H9 (cell line): ENCODE data around the gene SMAD7. TPM values are rescaled to one million over a fixed set of nuclear protein-coding genes. Genes with fewer than 3 reads are reported as not detected.

Experiments used
- DNase-seq: peaks from one replicate; pipeline ENCODE4 v3.0.0-alpha.2; 2017
- H2AFZ ChIP-seq: one replicate; pipeline ENCODE4 v1.6.1; 2013; ENCODE audit warnings: mild to moderate bottlenecking, low read length, control low read depth, moderate library complexity
- H2AK5ac ChIP-seq: 2 replicates; pipeline ENCODE4 v1.6.1; 2013; ENCODE audit warnings: low read length, control low read depth, mixed read lengths; ENCODE audit not compliant: insufficient read length
- H2BK120ac ChIP-seq: one replicate; pipeline ENCODE4 v1.6.1; 2013; ENCODE audit warnings: low read depth, mild to moderate bottlenecking, low read length, control low read depth, inconsistent platforms; ENCODE audit not compliant: poor library complexity, severe bottlenecking
- H2BK12ac ChIP-seq: 2 replicates; pipeline ENCODE4 v1.6.1; 2013; ENCODE audit warnings: low read length, control low read depth, mixed read lengths, low read depth; ENCODE audit not compliant: insufficient read length
- H2BK15ac ChIP-seq: 2 replicates; pipeline ENCODE4 v1.6.1; 2013; ENCODE audit warnings: low read depth, low read length, control low read depth
- H2BK20ac ChIP-seq: one replicate; pipeline ENCODE4 v1.6.1; 2013; ENCODE audit warnings: low read depth, mild to moderate bottlenecking, low read length, control low read depth, inconsistent platforms; ENCODE audit not compliant: poor library complexity, severe bottlenecking
- H2BK5ac ChIP-seq: 2 replicates; pipeline ENCODE4 v1.6.1; 2013; ENCODE audit warnings: low read length, control low read depth, mixed read lengths; ENCODE audit not compliant: insufficient read length
- H3K14ac ChIP-seq: 2 replicates; pipeline ENCODE4 v1.6.1; 2013; ENCODE audit warnings: low read length, control low read depth; ENCODE audit not compliant: insufficient read depth
- H3K18ac ChIP-seq: 2 replicates; pipeline ENCODE4 v1.6.1; 2013; ENCODE audit warnings: low read depth, mild to moderate bottlenecking, mixed read lengths, low read length, control low read depth; ENCODE audit not compliant: insufficient read length
- H3K23ac ChIP-seq: 2 replicates; pipeline ENCODE4 v1.6.1; 2013; ENCODE audit warnings: low read length, control low read depth, mixed read lengths, low read depth; ENCODE audit not compliant: insufficient read length
- H3K23me2 ChIP-seq: 2 replicates; pipeline ENCODE4 v1.6.1; 2013; ENCODE audit warnings: low read depth, mild to moderate bottlenecking, mixed read lengths, low read length, control low read depth; ENCODE audit not compliant: insufficient read length, poor library complexity, severe bottlenecking
- H3K27ac ChIP-seq: 2 replicates; pipeline ENCODE4 v1.5.1; 2013; ENCODE audit warnings: low read length, control low read depth, mixed read lengths, low read depth; ENCODE audit not compliant: insufficient read length
- H3K27me3 ChIP-seq: 2 replicates; pipeline ENCODE4 v1.6.1; 2013; ENCODE audit warnings: low read length, control low read depth, inconsistent platforms; ENCODE audit not compliant: insufficient read depth
- H3K4ac ChIP-seq: 2 replicates; pipeline ENCODE4 v1.6.1; 2013; ENCODE audit warnings: low read depth, mild to moderate bottlenecking, control low read depth, inconsistent platforms, low read length, moderate library complexity
- H3K4me1 ChIP-seq: 2 replicates; pipeline ENCODE4 v1.6.1; 2013; ENCODE audit warnings: low read length, control low read depth, inconsistent platforms; ENCODE audit not compliant: insufficient read depth
- H3K4me2 ChIP-seq: 2 replicates; pipeline ENCODE4 v1.6.1; 2013; ENCODE audit warnings: low read length, control low read depth, mixed read lengths; ENCODE audit not compliant: insufficient read length, insufficient read depth
- H3K56ac ChIP-seq: 2 replicates; pipeline ENCODE4 v1.6.1; 2013; ENCODE audit warnings: low read depth, mild to moderate bottlenecking, mixed read lengths, low read length, control low read depth; ENCODE audit not compliant: insufficient read length
- H3K79me1 ChIP-seq: 2 replicates; pipeline ENCODE4 v1.6.1; 2013; ENCODE audit warnings: low read depth, mild to moderate bottlenecking, moderate library complexity, low read length, control low read depth, inconsistent platforms; ENCODE audit not compliant: insufficient read depth, poor library complexity, severe bottlenecking
- H3K79me2 ChIP-seq: 2 replicates; pipeline ENCODE4 v1.6.1; 2013; ENCODE audit warnings: low read length, control low read depth, inconsistent platforms; ENCODE audit not compliant: insufficient read depth
- H3K9ac ChIP-seq: 2 replicates; pipeline ENCODE4 v1.6.1; 2013; ENCODE audit warnings: low read length, control low read depth, mixed read lengths; ENCODE audit not compliant: insufficient read length; ENCODE audit errors: extremely low read depth
- H3K9me3 ChIP-seq: one replicate; pipeline ENCODE4 v1.6.1; 2013; ENCODE audit warnings: low read depth, low read length, inconsistent platforms; ENCODE audit not compliant: control insufficient read depth
- H3T11ph ChIP-seq: one replicate; pipeline ENCODE4 v1.6.1; 2013; ENCODE audit warnings: mild to moderate bottlenecking, low read length, control low read depth, inconsistent platforms
- H4K20me1 ChIP-seq: one replicate; pipeline ENCODE4 v1.6.1; 2013; ENCODE audit not compliant: control insufficient read depth, insufficient read length, insufficient read depth
- H4K5ac ChIP-seq: 2 replicates; pipeline ENCODE4 v1.6.1; 2013; ENCODE audit warnings: low read depth, mild to moderate bottlenecking, mixed read lengths, low read length, control low read depth; ENCODE audit not compliant: insufficient read length
- H4K8ac ChIP-seq: replicated peaks from 2 replicates; pipeline ENCODE4 v1.6.1; 2013; ENCODE audit warnings: low read length, control low read depth, mixed read lengths, low read depth; ENCODE audit not compliant: insufficient read length
- H4K91ac ChIP-seq: 2 replicates; pipeline ENCODE4 v1.6.1; 2013; ENCODE audit warnings: low read depth, mild to moderate bottlenecking, moderate library complexity, mixed read lengths, low read length, control low read depth; ENCODE audit not compliant: insufficient read length
- H3K27ac Mint-ChIP-seq, 3 experiments: 2 replicates in 2 of 3; 3 replicates in 1 of 3; pipeline ENCODE4 v1.8.0; 2020 to 2021; ENCODE audit warnings: mixed read lengths in 3 of 3, mild to moderate bottlenecking in 1 of 3, moderate library complexity in 1 of 3
- H3K27me3 Mint-ChIP-seq: 2 replicates; pipeline ENCODE4 v1.8.0; 2021; ENCODE audit warnings: low read depth, mild to moderate bottlenecking, moderate library complexity, mixed read lengths
- H3K36me3 Mint-ChIP-seq, 3 experiments: 2 replicates in 2 of 3; 3 replicates in 1 of 3; pipeline ENCODE4 v1.8.0; 2020 to 2021; ENCODE audit warnings: low read depth in 3 of 3, mixed read lengths in 3 of 3; ENCODE audit not compliant: insufficient read depth in 1 of 3
- H3K4me1 Mint-ChIP-seq, 2 experiments: 2 replicates each; pipeline ENCODE4 v1.8.0; 2020; ENCODE audit warnings: mixed read lengths in 2 of 2
- H3K4me3 Mint-ChIP-seq, 2 experiments: 2 replicates in 1 of 2; 3 replicates in 1 of 2; pipeline ENCODE4 v1.8.0; 2020 to 2021; ENCODE audit warnings: mild to moderate bottlenecking in 2 of 2, mixed read lengths in 2 of 2, moderate library complexity in 1 of 2
- H3K9me3 Mint-ChIP-seq, 2 experiments: 2 replicates in 1 of 2; 3 replicates in 1 of 2; pipeline ENCODE4 v1.8.0; 2020; ENCODE audit warnings: mild to moderate bottlenecking in 2 of 2, mixed read lengths in 2 of 2, moderate library complexity in 1 of 2
- WGBS: extraction: QIAGEN DNeasy Blood & Tissue Kit; methylation state at CpG from one replicate; pipeline ENCODE4 v1.1.7; 2013; ENCODE audit warnings: missing lambda C conversion rate, low lambda C conversion rate, mixed read lengths; ENCODE audit not compliant: insufficient read length; ENCODE audit errors: extremely low coverage; 5-methylcytosine and 5-hydroxymethylcytosine counted together
- total RNA-seq: library from RNA; stranded (reverse); gene quantifications from 2 replicates; pipeline ENCODE4 v1.2.1, GENCODE V29; 2021
- TF ChIP-seq, protein P1 (sequence below): fragments of 200-600 bp; sonication (generic); conservative IDR thresholded peaks from 3 replicates; pipeline ENCODE4 v1.8.0; 2021; ENCODE audit warnings: antibody characterized with exemption, mild to moderate bottlenecking

The SMAD7 gene
- total RNA-seq, 1 experiment from 2014 or later = 27.7 TPM

DNA sequence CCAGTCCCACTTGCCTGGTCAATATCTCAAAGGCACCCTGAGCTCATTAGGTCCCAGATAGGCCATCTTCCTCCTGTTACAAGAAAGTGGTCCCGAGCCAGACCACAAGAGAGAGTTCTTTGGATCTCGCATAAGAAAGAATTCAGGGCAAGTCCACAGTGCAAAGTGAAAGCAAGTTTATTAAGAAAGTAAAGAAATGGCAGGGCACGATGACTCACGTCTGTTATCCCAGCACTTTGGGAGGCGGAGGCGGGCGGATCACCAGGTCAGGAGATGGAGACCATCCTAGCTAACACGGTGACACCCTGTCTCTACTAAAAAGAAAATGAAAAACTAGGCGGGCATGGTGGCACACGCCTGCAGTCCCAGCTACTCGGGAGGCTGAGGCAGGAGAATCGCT lies 10.8 kb upstream of the SMAD7 start:
- Histone ChIP-seq H4K20me1 (no peaks in the 10 kb centered on the region), H3K79me2 (no peaks in the 10 kb centered on the region; the same call in 1 of the 2 replicates), H4K91ac (no peak overlapping the region), H3T11ph (no peak overlapping the region), H2BK12ac (no peak overlapping the region), H3K27me3 (no peaks in the 10 kb centered on the region), H2BK20ac (no peak overlapping the region), H4K8ac (no peak overlapping the region), H2AFZ (no peak overlapping the region), H3K4ac (no peak overlapping the region), H3K79me1 (no peaks in the 10 kb centered on the region), H3K14ac (no peak overlapping the region), H3K23me2 (peaks cover 3% of the 10 kb centered on the region), H2BK120ac (no peak overlapping the region), H2AK5ac (no peak overlapping the region), H4K5ac (no peak overlapping the region), H3K23ac (no peak overlapping the region), H2BK15ac (no peak overlapping the region), H3K56ac (no peak overlapping the region), H3K9me3 (no peaks in the 10 kb centered on the region), H3K4me2 (no peak overlapping the region), H3K9ac (no peak overlapping the region), H3K27ac (no peak overlapping the region), H2BK5ac (no peak overlapping the region), H3K18ac (no peak overlapping the region), H3K4me1 (peaks cover 21% of the 10 kb centered on the region)
- peaks cover 8% of the 10 kb centered on the region for H3K27me3 Mint-ChIP-seq
- no peak for DNase-seq
- peaks cover 2% of the 10 kb centered on the region in 2 experiments; a peak in 3 of 5 replicates for H3K9me3 Mint-ChIP-seq
- no peak overlapping the region for H3K4me3 Mint-ChIP-seq
- peaks cover 0 to 1% (median 0%) of the 10 kb centered on the region in 3 experiments; a peak in 2 of 7 replicates for H3K36me3 Mint-ChIP-seq
- TF ChIP-seq, protein P1, sequence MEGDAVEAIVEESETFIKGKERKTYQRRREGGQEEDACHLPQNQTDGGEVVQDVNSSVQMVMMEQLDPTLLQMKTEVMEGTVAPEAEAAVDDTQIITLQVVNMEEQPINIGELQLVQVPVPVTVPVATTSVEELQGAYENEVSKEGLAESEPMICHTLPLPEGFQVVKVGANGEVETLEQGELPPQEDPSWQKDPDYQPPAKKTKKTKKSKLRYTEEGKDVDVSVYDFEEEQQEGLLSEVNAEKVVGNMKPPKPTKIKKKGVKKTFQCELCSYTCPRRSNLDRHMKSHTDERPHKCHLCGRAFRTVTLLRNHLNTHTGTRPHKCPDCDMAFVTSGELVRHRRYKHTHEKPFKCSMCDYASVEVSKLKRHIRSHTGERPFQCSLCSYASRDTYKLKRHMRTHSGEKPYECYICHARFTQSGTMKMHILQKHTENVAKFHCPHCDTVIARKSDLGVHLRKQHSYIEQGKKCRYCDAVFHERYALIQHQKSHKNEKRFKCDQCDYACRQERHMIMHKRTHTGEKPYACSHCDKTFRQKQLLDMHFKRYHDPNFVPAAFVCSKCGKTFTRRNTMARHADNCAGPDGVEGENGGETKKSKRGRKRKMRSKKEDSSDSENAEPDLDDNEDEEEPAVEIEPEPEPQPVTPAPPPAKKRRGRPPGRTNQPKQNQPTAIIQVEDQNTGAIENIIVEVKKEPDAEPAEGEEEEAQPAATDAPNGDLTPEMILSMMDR = no peak
- peaks cover 58 to 59% of the 10 kb centered on the region in 2 experiments for H3K4me1 Mint-ChIP-seq
- no CpG with 5 or more reads among the region's 12 CpGs for WGBS
- H3K27ac Mint-ChIP-seq = peak overlapping the region in 1 of 3 experiments; percentile 76; a peak in 4 of 7 replicates
